Measurements from ENCODE around the gene EFCAB9.
"Not testable (repeated sequence)": the region's sequence is repeated elsewhere in the genome, so short reads cannot be mapped to it uniquely, and the experiment has no call there.

The EFCAB9 gene

GRCh38 chr5:172193872-172194271 is at the start of gene EFCAB9:
EFCAB9 (plus strand) TSS chr5:172194172; CDS start chr5:172194173, 1 bp downstream.
- DNase-seq, result no peak

GRCh38 chr5:172144291-172144815 is 49.6 kb upstream of the EFCAB9 start:
- peak; percentile 62 for DNase-seq

GRCh38 chr5:172144931-172145869 is 48.8 kb upstream of the EFCAB9 start:
- DNase-seq, result no peak

GRCh38 chr5:172145870-172146747 is 47.9 kb upstream of the EFCAB9 start:
- no peak for DNase-seq

GRCh38 chr5:172146748-172147092 is 47.3 kb upstream of the EFCAB9 start:
- no peak for DNase-seq

GRCh38 chr5:172147857-172148256 is 46.1 kb upstream of the EFCAB9 start:
- no peak for DNase-seq

GRCh38 chr5:172148381-172148780 is 45.6 kb upstream of the EFCAB9 start:
- DNase-seq, result no peak

GRCh38 chr5:172149073-172149472 is 44.9 kb upstream of the EFCAB9 start:
- DNase-seq, result no peak

- not testable (repeated sequence) for DNase-seq
Observed at GRCh38 chr5:172149481-172149880, 44.5 kb upstream of the EFCAB9 start.

- peak; percentile 97 for DNase-seq
Observed at GRCh38 chr5:172150514-172151425, 43.2 kb upstream of the EFCAB9 start.

- DNase-seq, result no peak
Observed at GRCh38 chr5:172151661-172152210, 42.2 kb upstream of the EFCAB9 start.

GRCh38 chr5:172153695-172154094 is 40.3 kb upstream of the EFCAB9 start:
- no peak for DNase-seq

- DNase-seq, result not testable (repeated sequence)
Observed at GRCh38 chr5:172155101-172155500, 38.9 kb upstream of the EFCAB9 start.

GRCh38 chr5:172156541-172156994 is 37.4 kb upstream of the EFCAB9 start:
- DNase-seq, result no peak

- no peak for DNase-seq
Observed at GRCh38 chr5:172159016-172159415, 35.0 kb upstream of the EFCAB9 start.

GRCh38 chr5:172160506-172160905 is 33.5 kb upstream of the EFCAB9 start:
- DNase-seq, result no peak

- no peak for DNase-seq
Observed at GRCh38 chr5:172162323-172162986, 31.5 kb upstream of the EFCAB9 start.

- no peak for DNase-seq
Observed at GRCh38 chr5:172162987-172163343, 31.0 kb upstream of the EFCAB9 start.

GRCh38 chr5:172163346-172163745 is 30.6 kb upstream of the EFCAB9 start:
- no peak for DNase-seq

GRCh38 chr5:172164769-172165212 is 29.2 kb upstream of the EFCAB9 start:
- DNase-seq, result no peak

- no peak for DNase-seq
Observed at GRCh38 chr5:172165465-172165864, 28.5 kb upstream of the EFCAB9 start.
